BJ (cell line): ENCODE measurements around the gene HOXC6. TPM values are rescaled to one million over a fixed set of nuclear protein-coding genes. Genes with fewer than 3 reads are reported as not detected.

Experiments used
- CTCF ChIA-PET: fragments of 350-600 bp; formaldehyde crosslinking; extraction: SDS; loops from one replicate; lab custom pipeline; 2021; ENCODE audit warnings: antibody characterized with exemption, inconsistent platforms; lab: Yijun Ruan, JAX
- POLR2A ChIA-PET: fragments of 300-600 bp; sonication (Branson Sonifier 250); formaldehyde crosslinking; extraction: SDS; loops from one replicate; lab custom pipeline; 2021; ENCODE audit warnings: antibody characterized with exemption; lab: Charles Lee
- DNase-seq: peaks from one replicate; pipeline ENCODE4 v3.0.0-alpha.2; 2011; ENCODE audit warnings: low read depth
- H3K27me3 ChIP-seq: 2 replicates; pipeline ENCODE4 v1.6.0; 2011; ENCODE audit warnings: low read length; ENCODE audit not compliant: control insufficient read depth, insufficient read depth
- H3K36me3 ChIP-seq: 2 replicates; pipeline ENCODE4 v1.5.1; 2011; ENCODE audit warnings: low read length; ENCODE audit not compliant: control insufficient read depth, insufficient read depth
- H3K4me3 ChIP-seq: 2 replicates; pipeline ENCODE4 v1.5.1; 2011; ENCODE audit warnings: low read depth, mild to moderate bottlenecking, control low read depth, low read length
- CTCF ChIP-seq: IDR thresholded peaks from 2 replicates; pipeline ENCODE4 v1.5.1; 2011; ENCODE audit warnings: low read depth, mild to moderate bottlenecking, control low read depth, inconsistent platforms, low read length, moderate library complexity; ENCODE audit not compliant: insufficient read depth
- polyA plus RNA-seq: library from polyadenylated mRNA; depleted of rRNA; stranded (reverse); fragments of >200 nt; gene quantifications from 2 replicates; pipeline ENCODE4 v1.2.3, GENCODE V29; 2011

Gene HOXC6
- polyA plus RNA-seq, 1 experiment, result 5.9 TPM

DNA sequence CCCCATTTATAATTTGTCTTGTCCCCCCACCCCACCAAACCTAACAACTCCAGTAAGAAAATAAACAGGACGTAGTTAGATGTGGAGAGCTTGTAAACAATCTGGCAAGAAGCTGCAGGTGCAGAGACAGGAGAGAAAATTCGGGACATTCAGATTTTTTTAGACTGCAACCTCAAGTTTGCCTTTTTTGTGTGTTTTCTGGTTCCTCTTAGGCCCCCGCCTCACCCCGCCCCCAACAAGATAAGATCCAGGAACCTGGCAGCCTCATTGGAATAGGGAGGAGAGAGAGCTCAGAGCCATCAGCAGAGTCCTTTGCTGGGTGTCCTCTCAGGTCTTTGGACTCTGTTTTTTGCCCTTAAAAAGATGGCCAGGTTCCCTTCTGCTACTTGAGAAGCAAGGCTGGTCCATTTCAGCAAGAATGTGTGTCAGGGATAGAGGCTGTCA is 40.4 kb upstream of the HOXC6 start:
- Histone ChIP-seq H3K27me3 (peaks cover 6% of the 10 kb centered on the region; the same call in 1 of the 2 replicates), H3K4me3 (no peak overlapping the region), H3K36me3 (no peaks in the 10 kb centered on the region; the same call in 1 of the 2 replicates)
- no peak for DNase-seq
- no peak for TF ChIP-seq CTCF
- POLR2A ChIA-PET, result interaction anchor here (0.6 kb wide), 1 partner anchor 21 kb away, joined by 5 read pairs; the partner anchor contains the start of gene HOXC8
- CTCF ChIA-PET, result interaction anchor here (1.0 to 5.8 kb wide), 13 partner anchors 12 to 241 kb away, joined by 3 to 90 read pairs (median 8); partner anchors contain the start of genes HOXC8 and HOXC9

GRCh38 chr12:53988541-53989226 is 39.6 kb upstream of the HOXC6 start:
- CTCF ChIA-PET, result interaction anchor here (0.7 to 5.8 kb wide), 14 partner anchors 8 to 275 kb away, joined by 3 to 90 read pairs (median 4); partner anchors contain the start of genes HOXC8 and HOXC9
- DNase-seq, result no peak
- POLR2A ChIA-PET, result interaction anchor here (0.6 kb wide), 1 partner anchor 20 kb away, joined by 5 read pairs; the partner anchor contains the start of gene HOXC8
- Histone ChIP-seq H3K4me3 (no peak overlapping the region), H3K27me3 (peaks cover 9% of the 10 kb centered on the region), H3K36me3 (no peaks in the 10 kb centered on the region; the same call in 1 of the 2 replicates)
- no peak for TF ChIP-seq CTCF

GRCh38 chr12:53989227-53990113 is 38.8 kb upstream of the HOXC6 start:
- Histone ChIP-seq H3K27me3 (peaks cover 9% of the 10 kb centered on the region), H3K36me3 (no peaks in the 10 kb centered on the region; the same call in 1 of the 2 replicates), H3K4me3 (no peak overlapping the region)
- ChIA-PET CTCF (interaction anchor here (0.7 to 5.8 kb wide), 13 partner anchors 9 to 276 kb away, joined by 3 to 90 read pairs (median 7); partner anchors contain the start of genes HOXC8 and HOXC9), POLR2A (no interaction called here)
- TF ChIP-seq CTCF, result peak; percentile 54
- DNase-seq, result no peak

- POLR2A ChIA-PET, result no interaction called here
- H3K27me3 ChIP-seq, result peaks cover 11% of the 10 kb centered on the region
- H3K36me3 ChIP-seq, result no peaks in the 10 kb centered on the region; the same call in 1 of the 2 replicates
- no peak for TF ChIP-seq CTCF
- H3K4me3 ChIP-seq, result no peak overlapping the region
- CTCF ChIA-PET, result interaction anchor here (1.2 to 4.3 kb wide), 4 partner anchors 10 to 224 kb away, joined by 5 to 31 read pairs (median 12); partner anchors contain the start of gene HOXC9
- DNase-seq, result no peak
These were observed 37.7 kb upstream of the HOXC6 start for GRCh38 chr12:53990311-53991076.
